GM12801 (cell line): ENCODE results near the gene RAB11A.

ENCODE experiments used
- TF ChIP-seq, protein P1 (sequence below): IDR thresholded peaks from one replicate; pipeline ENCODE4 v1.5.1; 2011; ENCODE audit warnings: control low read depth; ENCODE audit not compliant: insufficient read length; ENCODE audit errors: extremely low read depth

RAB11A gene

DNA sequence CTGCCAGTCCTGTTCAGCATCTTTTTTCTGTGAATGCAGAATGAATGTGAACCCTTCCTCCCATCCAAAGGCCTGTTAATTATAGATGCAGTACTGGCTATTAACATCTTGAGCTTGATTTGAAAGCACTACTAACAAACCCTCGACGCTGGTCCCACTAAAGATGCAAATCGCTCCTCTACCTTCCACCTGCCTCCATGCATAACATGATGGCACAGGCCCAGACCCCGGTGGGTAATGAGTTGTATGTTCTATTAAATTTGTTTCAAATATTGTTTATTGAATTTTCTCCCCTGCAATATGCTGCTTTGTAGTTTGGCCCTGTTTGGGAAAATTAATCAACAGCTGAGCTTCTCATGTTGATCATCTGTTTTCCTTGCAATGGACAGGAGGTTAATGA, 69.3 kb downstream of the RAB11A start:
- TF ChIP-seq, protein P1, sequence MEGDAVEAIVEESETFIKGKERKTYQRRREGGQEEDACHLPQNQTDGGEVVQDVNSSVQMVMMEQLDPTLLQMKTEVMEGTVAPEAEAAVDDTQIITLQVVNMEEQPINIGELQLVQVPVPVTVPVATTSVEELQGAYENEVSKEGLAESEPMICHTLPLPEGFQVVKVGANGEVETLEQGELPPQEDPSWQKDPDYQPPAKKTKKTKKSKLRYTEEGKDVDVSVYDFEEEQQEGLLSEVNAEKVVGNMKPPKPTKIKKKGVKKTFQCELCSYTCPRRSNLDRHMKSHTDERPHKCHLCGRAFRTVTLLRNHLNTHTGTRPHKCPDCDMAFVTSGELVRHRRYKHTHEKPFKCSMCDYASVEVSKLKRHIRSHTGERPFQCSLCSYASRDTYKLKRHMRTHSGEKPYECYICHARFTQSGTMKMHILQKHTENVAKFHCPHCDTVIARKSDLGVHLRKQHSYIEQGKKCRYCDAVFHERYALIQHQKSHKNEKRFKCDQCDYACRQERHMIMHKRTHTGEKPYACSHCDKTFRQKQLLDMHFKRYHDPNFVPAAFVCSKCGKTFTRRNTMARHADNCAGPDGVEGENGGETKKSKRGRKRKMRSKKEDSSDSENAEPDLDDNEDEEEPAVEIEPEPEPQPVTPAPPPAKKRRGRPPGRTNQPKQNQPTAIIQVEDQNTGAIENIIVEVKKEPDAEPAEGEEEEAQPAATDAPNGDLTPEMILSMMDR: no peak

DNA sequence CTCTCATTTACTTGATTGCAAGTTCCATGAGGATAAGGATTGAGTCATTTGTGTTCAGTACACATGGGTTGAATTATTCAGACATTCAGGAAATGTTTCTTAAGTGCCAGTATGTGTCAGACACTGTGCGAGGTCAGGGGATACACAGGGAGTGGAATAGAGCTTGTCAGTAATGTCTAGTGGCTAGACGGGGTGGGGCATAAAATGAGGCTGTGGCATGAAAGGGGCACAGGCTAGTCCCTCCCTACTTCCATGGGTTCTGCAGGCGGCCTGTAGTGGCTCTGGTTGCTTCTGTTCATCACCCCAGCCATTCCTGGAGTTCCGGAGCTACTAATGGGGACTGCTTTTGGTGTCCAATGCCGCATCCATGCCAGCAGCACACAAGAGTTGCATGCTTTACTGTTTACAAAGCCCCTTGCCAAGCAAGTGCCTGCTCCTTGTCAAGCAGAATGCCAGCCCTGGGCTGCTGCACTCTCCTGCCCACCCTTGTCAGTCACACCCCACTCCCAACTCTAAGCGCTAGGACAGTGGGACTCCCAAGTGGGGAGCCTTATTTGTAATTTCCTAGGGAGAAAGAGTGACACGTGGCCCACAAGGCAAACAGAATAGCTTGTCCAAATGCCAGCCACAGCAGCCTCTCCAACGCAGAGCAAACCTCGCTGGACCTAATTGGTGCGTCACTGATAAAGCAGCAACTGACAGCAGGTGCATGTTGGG, 70.8 kb downstream of the RAB11A start:
- TF ChIP-seq, protein P1: no peak

DNA sequence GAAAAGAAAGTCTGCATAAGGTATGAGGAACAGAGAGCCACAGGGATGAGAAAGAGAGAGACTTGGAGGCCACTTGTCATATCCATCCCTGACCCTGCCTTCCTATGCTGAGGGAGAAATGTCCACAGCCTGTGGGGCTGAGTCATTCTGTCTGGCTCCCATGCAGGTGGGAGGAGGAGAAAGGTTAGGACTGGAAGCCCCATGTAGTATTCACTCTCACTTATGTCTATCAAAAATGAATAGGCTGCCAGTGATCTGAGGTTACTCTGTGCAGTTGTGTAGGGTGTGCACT, 71.3 kb downstream of the RAB11A start:
- TF ChIP-seq, protein P1: no peak
